ENCODE data around the gene CD19. TPM values are rescaled to one million over a fixed set of nuclear protein-coding genes. Genes with fewer than 3 reads are reported as not detected.
A peak's percentile ranks its signal among the peaks of the same experiment; 100 is the strongest.
"Not testable (repeated sequence)": the region's sequence is repeated elsewhere in the genome, so short reads cannot be mapped to it uniquely, and the experiment has no call there.

CD19 gene
- total RNA-seq, 1 donor from 2014 or later = not detected

DNA sequence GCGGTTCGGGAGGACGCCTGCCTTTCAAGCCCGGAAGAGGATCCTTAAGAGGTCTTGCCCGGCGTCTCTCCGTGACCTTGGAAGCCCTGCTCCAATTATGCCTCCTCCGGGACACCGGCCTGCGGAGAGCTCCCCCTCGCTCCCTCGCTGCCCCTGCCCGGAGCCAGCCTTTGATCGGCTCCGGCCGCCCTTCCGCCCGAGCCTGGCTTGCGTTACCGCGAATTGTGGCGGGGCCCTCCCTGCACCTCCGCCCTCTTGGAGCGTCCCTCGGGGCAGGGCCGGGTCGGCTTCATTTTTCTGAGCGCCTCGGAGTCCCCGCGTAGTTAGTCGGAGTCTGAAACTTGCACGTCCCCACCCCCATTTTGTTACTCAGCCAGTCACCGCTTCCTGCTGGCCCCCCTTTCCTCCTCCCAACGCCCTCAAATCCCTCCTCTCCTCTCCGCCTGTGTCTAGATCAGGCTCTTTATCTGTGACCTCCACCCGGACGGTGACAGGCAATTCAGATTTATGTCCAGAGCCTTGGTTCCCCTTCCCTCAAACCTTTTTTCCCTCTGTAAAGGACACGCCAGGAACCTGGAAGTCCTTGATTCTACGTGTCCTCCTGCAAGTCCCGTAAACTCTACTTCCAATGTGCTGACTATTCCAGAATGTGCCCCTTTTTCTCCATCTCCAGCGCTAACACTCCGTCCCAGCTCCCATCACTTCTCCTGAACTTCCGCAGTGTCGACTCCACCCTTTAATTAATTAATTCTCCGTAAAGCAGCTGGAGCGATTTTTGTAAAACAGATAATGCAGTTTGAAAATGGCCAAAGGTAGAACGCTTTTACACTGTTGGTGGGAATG, 6.2 kb upstream of the CD19 start:
- TF ChIP-seq, protein P1, sequence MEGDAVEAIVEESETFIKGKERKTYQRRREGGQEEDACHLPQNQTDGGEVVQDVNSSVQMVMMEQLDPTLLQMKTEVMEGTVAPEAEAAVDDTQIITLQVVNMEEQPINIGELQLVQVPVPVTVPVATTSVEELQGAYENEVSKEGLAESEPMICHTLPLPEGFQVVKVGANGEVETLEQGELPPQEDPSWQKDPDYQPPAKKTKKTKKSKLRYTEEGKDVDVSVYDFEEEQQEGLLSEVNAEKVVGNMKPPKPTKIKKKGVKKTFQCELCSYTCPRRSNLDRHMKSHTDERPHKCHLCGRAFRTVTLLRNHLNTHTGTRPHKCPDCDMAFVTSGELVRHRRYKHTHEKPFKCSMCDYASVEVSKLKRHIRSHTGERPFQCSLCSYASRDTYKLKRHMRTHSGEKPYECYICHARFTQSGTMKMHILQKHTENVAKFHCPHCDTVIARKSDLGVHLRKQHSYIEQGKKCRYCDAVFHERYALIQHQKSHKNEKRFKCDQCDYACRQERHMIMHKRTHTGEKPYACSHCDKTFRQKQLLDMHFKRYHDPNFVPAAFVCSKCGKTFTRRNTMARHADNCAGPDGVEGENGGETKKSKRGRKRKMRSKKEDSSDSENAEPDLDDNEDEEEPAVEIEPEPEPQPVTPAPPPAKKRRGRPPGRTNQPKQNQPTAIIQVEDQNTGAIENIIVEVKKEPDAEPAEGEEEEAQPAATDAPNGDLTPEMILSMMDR (IDR thresholded peaks at IDR 0.05; ENCODE audit: unreplicated experiment) = no peak
- H3K27me3 Mint-ChIP-seq (ENCODE audit: low read depth) = no peaks in the 10 kb centered on the region
- H3K36me3 Mint-ChIP-seq = peaks cover 3% of the 10 kb centered on the region
- peaks cover 11% of the 10 kb centered on the region for H3K4me1 Mint-ChIP-seq
- peak overlapping the region; percentile 99 for H3K27ac Mint-ChIP-seq
- peak; percentile 46 to 79 for DNase-seq (ENCODE audit: low spot score in 2 of 2, unreplicated experiment in 2 of 2)
- H3K9me3 Mint-ChIP-seq = no peaks in the 10 kb centered on the region
- peak overlapping the region; percentile 93 for H3K4me3 Mint-ChIP-seq

DNA sequence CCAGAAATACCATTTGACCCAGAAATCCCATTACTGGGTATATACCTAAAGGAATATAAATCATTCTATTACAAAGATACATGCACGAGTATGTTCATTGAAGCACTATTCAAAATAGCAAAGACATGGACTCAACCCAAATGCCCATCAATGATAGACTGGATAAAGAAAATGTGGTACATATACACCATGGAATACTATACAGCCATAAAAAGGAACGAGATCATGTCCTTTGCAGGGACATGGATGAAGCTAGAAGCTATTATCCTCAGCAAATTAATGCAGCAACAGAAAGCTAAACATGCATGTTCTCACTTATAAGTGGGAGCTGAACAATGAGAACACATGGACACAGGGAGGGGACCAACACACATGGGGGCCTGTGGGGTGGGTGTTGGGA, 5.5 kb upstream of the CD19 start:
- not testable (repeated sequence) for H3K27me3 Mint-ChIP-seq (ENCODE audit: low read depth); H3K36me3 Mint-ChIP-seq; DNase-seq (ENCODE audit: low spot score in 2 of 2, unreplicated experiment in 2 of 2); H3K9me3 Mint-ChIP-seq
- H3K4me1 Mint-ChIP-seq = peaks cover 11% of the 10 kb centered on the region
- H3K4me3 Mint-ChIP-seq = peak overlapping the region; percentile 93
- peak overlapping the region; percentile 99 for H3K27ac Mint-ChIP-seq

DNA sequence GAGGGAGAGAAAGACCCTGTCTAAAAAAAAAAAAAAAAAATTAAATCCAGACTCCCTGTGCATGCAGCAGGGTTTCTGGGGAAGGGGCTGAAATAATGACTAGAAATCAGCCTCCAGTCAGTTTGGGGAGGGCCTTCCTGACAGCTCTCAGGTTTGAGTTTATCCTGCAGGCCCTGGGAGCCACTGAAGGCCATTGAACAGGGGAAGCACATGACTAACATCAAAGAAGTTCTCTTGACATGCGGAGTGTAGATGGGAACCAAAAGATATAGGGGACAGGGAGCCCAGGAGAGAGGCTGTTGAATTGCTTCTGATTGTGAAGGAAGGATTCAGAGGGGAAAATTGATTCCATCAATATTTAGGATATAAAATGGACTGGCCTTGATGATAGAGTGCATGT, 4.0 kb upstream of the CD19 start:
- DNase-seq (ENCODE audit: low spot score in 2 of 2, unreplicated experiment in 2 of 2) = no peak
- Mint-ChIP-seq H3K36me3 (no peaks in the 10 kb centered on the region), H3K4me3 (no peak overlapping the region), H3K9me3 (no peaks in the 10 kb centered on the region), H3K4me1 (peaks cover 11% of the 10 kb centered on the region), H3K27ac (no peak overlapping the region), H3K27me3 (ENCODE audit: low read depth) (no peaks in the 10 kb centered on the region)
- TF ChIP-seq, protein P1 (IDR thresholded peaks at IDR 0.05; ENCODE audit: unreplicated experiment) = no peak

DNA sequence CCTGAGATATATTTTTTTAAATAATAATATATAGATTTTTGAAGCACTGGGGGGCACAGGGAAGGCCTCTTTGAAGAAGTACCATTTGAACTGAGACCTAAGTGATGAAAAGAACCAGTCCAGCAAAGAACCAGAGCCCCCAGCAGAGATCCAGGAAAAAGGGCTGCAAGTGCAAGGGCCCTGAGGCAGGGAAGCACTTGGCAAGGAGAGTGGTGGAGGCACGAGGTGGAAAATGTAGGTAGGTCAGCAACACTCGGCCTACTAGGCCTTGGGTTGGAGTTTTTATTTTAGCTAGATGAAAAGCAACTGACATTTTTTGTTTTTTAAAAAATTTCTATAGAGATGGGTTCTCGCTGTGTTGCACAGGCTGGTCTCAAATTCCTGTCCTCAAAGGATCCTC, 1.6 kb upstream of the CD19 start:
- no peaks in the 10 kb centered on the region for H3K4me1 Mint-ChIP-seq
- H3K36me3 Mint-ChIP-seq = no peaks in the 10 kb centered on the region
- H3K9me3 Mint-ChIP-seq = no peaks in the 10 kb centered on the region
- H3K27ac Mint-ChIP-seq = no peak overlapping the region
- H3K27me3 Mint-ChIP-seq (ENCODE audit: low read depth) = no peaks in the 10 kb centered on the region
- no peak for DNase-seq (ENCODE audit: low spot score in 2 of 2, unreplicated experiment in 2 of 2)
- H3K4me3 Mint-ChIP-seq = no peak overlapping the region
- TF ChIP-seq, protein P1 (IDR thresholded peaks at IDR 0.05; ENCODE audit: unreplicated experiment) = no peak

DNA sequence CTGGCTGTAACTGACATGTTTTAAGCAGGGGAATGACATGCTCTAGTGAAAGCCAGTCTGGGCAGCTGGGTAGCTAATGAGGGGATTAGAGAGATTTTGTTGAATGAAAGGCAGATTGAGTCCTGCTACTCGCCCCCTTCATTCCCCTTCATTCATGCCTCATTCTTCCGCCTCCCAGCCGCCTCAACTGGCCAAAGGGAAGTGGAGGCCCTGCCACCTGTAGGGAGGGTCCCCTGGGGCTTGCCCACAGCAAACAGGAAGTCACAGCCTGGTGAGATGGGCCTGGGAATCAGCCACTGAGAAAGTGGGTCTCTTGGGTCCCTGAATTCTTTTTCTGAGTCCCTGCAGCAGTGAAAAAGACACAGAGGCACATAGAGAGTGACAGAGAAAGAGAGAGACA, 1.1 kb upstream of the CD19 start:
- DNase-seq (ENCODE audit: low spot score in 2 of 2, unreplicated experiment in 2 of 2) = no peak
- no peak overlapping the region for H3K4me3 Mint-ChIP-seq
- H3K9me3 Mint-ChIP-seq = no peaks in the 10 kb centered on the region
- TF ChIP-seq, protein P1 (IDR thresholded peaks at IDR 0.05; ENCODE audit: unreplicated experiment) = no peak
- H3K27ac Mint-ChIP-seq = peak overlapping the region; percentile 56
- no peaks in the 10 kb centered on the region for H3K36me3 Mint-ChIP-seq
- H3K27me3 Mint-ChIP-seq (ENCODE audit: low read depth) = no peaks in the 10 kb centered on the region
- no peaks in the 10 kb centered on the region for H3K4me1 Mint-ChIP-seq

DNA sequence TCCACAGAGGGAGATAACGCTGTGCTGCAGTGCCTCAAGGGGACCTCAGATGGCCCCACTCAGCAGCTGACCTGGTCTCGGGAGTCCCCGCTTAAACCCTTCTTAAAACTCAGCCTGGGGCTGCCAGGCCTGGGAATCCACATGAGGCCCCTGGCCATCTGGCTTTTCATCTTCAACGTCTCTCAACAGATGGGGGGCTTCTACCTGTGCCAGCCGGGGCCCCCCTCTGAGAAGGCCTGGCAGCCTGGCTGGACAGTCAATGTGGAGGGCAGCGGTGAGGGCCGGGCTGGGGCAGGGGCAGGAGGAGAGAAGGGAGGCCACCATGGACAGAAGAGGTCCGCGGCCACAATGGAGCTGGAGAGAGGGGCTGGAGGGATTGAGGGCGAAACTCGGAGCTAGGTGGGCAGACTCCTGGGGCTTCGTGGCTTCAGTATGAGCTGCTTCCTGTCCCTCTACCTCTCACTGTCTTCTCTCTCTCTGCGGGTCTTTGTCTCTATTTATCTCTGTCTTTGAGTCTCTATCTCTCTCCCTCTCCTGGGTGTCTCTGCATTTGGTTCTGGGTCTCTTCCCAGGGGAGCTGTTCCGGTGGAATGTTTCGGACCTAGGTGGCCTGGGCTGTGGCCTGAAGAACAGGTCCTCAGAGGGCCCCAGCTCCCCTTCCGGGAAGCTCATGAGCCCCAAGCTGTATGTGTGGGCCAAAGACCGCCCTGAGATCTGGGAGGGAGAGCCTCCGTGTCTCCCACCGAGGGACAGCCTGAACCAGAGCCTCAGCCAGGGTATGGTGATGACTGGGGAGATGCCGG, 769 bp downstream of the CD19 start:
- no peak for DNase-seq (ENCODE audit: low spot score in 2 of 2, unreplicated experiment in 2 of 2)
- Mint-ChIP-seq H3K9me3 (no peaks in the 10 kb centered on the region), H3K4me3 (no peak overlapping the region), H3K27me3 (ENCODE audit: low read depth) (no peaks in the 10 kb centered on the region), H3K4me1 (no peaks in the 10 kb centered on the region), H3K27ac (no peak overlapping the region), H3K36me3 (no peaks in the 10 kb centered on the region)
- TF ChIP-seq, protein P1 (IDR thresholded peaks at IDR 0.05; ENCODE audit: unreplicated experiment) = no peak

Data from mesothelial cell of epicardium (in vitro differentiated cells).